GM12878 (cell line): Measurements from ENCODE around the gene IL36RN. TPM values are rescaled to one million over a fixed set of nuclear protein-coding genes. Genes with fewer than 3 reads are reported as not detected.

ENCODE experiments used
- ATAC-seq: fragments of 200-7000 bp; cut with Tn5 transposase; 3 replicates; pipeline ENCODE4 v1.9.1; 2020; ENCODE audit warnings: mild to moderate bottlenecking, moderate library complexity
- BruUV-seq: library from RNA; stranded (reverse); fragments of 400-500 nt; replicated peaks from 2 replicates; lab custom pipeline; 2021; lab: Mats Ljungman, UMichigan
- CTCF ChIA-PET: fragments of 300-600 bp; sonication (Branson Sonifier 250); formaldehyde crosslinking; extraction: SDS; loops from one replicate; lab custom pipeline; 2021; ENCODE audit warnings: inconsistent platforms; lab: Yijun Ruan, JAX
- POLR2A ChIA-PET: fragments of 350-600 bp; formaldehyde crosslinking; extraction: SDS; loops from one replicate; lab custom pipeline; 2021; ENCODE audit warnings: inconsistent platforms; lab: Charles Lee
- RAD21 ChIA-PET: fragments of 300-600 bp; sonication (Branson Sonifier 250); formaldehyde crosslinking; loops from one replicate; lab custom pipeline; 2023; ENCODE audit warnings: antibody characterized with exemption; ENCODE audit not compliant: unreplicated experiment; lab: Charles Lee
- SMC1A ChIA-PET: fragments of 300-600 bp; sonication (Branson Sonifier 250); formaldehyde crosslinking; loops from one replicate; lab custom pipeline; 2023; ENCODE audit not compliant: unreplicated experiment, uncharacterized antibody; lab: Charles Lee
- DNase-seq: peaks from one replicate; pipeline ENCODE4 v3.0.0-alpha.2; 2011; ENCODE audit warnings: low read depth, low spot score
- FAIRE-seq: peaks from 3 replicates; lab custom pipeline; 2011; peaks lifted over from hg19 to GRCh38; lab: Jason Lieb, UNC
- H2AFZ ChIP-seq: 2 replicates; pipeline ENCODE4 v1.6.0; 2011; ENCODE audit warnings: low read depth, low read length, control low read depth; ENCODE audit not compliant: control insufficient read depth
- H3K27ac ChIP-seq: 2 replicates; pipeline ENCODE4 v1.5.1; 2011; ENCODE audit warnings: control low read depth; ENCODE audit not compliant: control insufficient read depth, insufficient read depth
- H3K27me3 ChIP-seq, 2 experiments: replicated peaks in 1 of 2; 2 replicates each; pipeline versions ENCODE4 v1.6.0 to v1.6.1; 2011; ENCODE audit warnings: low read length in 1 of 2; ENCODE audit not compliant: control insufficient read depth in 2 of 2, insufficient read depth in 2 of 2
- H3K36me3 ChIP-seq, 2 experiments: 2 replicates each; pipeline ENCODE4 v1.5.1; 2011; ENCODE audit warnings: low read length in 1 of 2; ENCODE audit not compliant: control insufficient read depth in 2 of 2, insufficient read depth in 2 of 2
- H3K4me1 ChIP-seq: 2 replicates; pipeline ENCODE4 v1.6.1; 2011; ENCODE audit warnings: mild to moderate bottlenecking, low read length, moderate library complexity, mixed read lengths; ENCODE audit not compliant: control insufficient read depth, insufficient read depth
- H3K4me2 ChIP-seq: 2 replicates; pipeline ENCODE4 v1.6.0; 2011; ENCODE audit warnings: control low read depth; ENCODE audit not compliant: control insufficient read depth, insufficient read depth
- H3K4me3 ChIP-seq: fragments of 200-600 bp; sonication (generic); 2 replicates; pipeline ENCODE4 v1.5.1; 2016
- H3K79me2 ChIP-seq: 2 replicates; pipeline ENCODE4 v1.6.0; 2011; ENCODE audit warnings: low read length; ENCODE audit not compliant: control insufficient read depth, insufficient read depth
- H3K9ac ChIP-seq: 2 replicates; pipeline ENCODE4 v1.8.0; 2011; ENCODE audit warnings: low read length, control low read depth, mixed read lengths; ENCODE audit not compliant: control insufficient read depth, insufficient read depth
- H3K9me3 ChIP-seq: replicated peaks from 3 replicates; pipeline ENCODE4 v1.5.1; 2011; ENCODE audit warnings: mild to moderate bottlenecking, low read length; ENCODE audit not compliant: control insufficient read depth, insufficient read depth
- H4K20me1 ChIP-seq: 2 replicates; pipeline ENCODE4 v1.6.0; 2011; ENCODE audit not compliant: control insufficient read depth, insufficient read depth
- ASH2L ChIP-seq: fragments of 300-600, 200-600 bp; sonication (generic); IDR thresholded peaks from 2 replicates; pipeline ENCODE4 v1.6.1; 2017; ENCODE audit warnings: low read depth, mild to moderate bottlenecking, borderline replicate concordance
- CEBPB ChIP-seq, 2 experiments: fragments of 150-350 bp in 1 of 2; IDR thresholded peaks; 2 replicates each; pipeline ENCODE4 v1.6.1; 2012 to 2014; ENCODE audit warnings: low read depth in 2 of 2, low read length in 2 of 2, borderline replicate concordance in 1 of 2, inconsistent platforms in 1 of 2
- CTCF ChIP-seq, 3 experiments: IDR thresholded peaks in 2 of 3; conservative IDR thresholded peaks in 1 of 3; 2 replicates each; pipeline ENCODE4 v1.5.1; 2011; ENCODE audit warnings: low read depth in 3 of 3, low read length in 3 of 3, mild to moderate bottlenecking in 3 of 3, control low read depth in 2 of 3, moderate library complexity in 2 of 3, inconsistent platforms in 1 of 3, mixed read lengths in 1 of 3; ENCODE audit not compliant: control insufficient read depth in 2 of 3, insufficient read depth in 1 of 3; ENCODE audit errors: extremely low read depth in 1 of 3
- DPF2 ChIP-seq: fragments of 450-650 bp; IDR thresholded peaks from 2 replicates; pipeline ENCODE4 v1.6.1; 2017; ENCODE audit warnings: mild to moderate bottlenecking
- E2F8 ChIP-seq: fragments of 450-650 bp; IDR thresholded peaks from 2 replicates; pipeline ENCODE4 v1.6.1; 2018; ENCODE audit warnings: mild to moderate bottlenecking, low read depth, moderate library complexity; ENCODE audit not compliant: partially characterized antibody
- IKZF2 ChIP-seq, 2 experiments: fragments of 450-650 bp; IDR thresholded peaks; 2 replicates each; pipeline ENCODE4 v1.6.1; 2017; ENCODE audit warnings: mild to moderate bottlenecking in 2 of 2, moderate library complexity in 2 of 2
- KAT2A ChIP-seq: conservative IDR thresholded peaks from 2 replicates; pipeline ENCODE4 v1.6.1; 2011; ENCODE audit warnings: low read depth, low read length; ENCODE audit not compliant: control insufficient read depth
- NR2C2 ChIP-seq: IDR thresholded peaks from 2 replicates; pipeline ENCODE4 v1.6.1; 2011; ENCODE audit warnings: borderline replicate concordance, low read depth; ENCODE audit not compliant: control insufficient read depth, insufficient read length
- SREBF1 ChIP-seq: IDR thresholded peaks from 2 replicates; pipeline ENCODE4 v1.6.1; 2012; ENCODE audit warnings: mild to moderate bottlenecking, low read length
- ZNF384 ChIP-seq: IDR thresholded peaks from 2 replicates; pipeline ENCODE4 v1.6.1; 2012; ENCODE audit warnings: low read depth, mild to moderate bottlenecking, low read length, improper control_type of control experiment, borderline replicate concordance
- WGBS: methylation state at CpG from one replicate; pipeline ENCODE4 v1.1.6; 2016; ENCODE audit warnings: low lambda C conversion rate; ENCODE audit not compliant: insufficient replicate concordance, insufficient coverage; ENCODE audit errors: missing lambda C conversion rate; 5-methylcytosine and 5-hydroxymethylcytosine counted together
- in situ Hi-C: fragments of 300-500 bp; cut with MboI; formaldehyde crosslinking; loops from 9 replicates; pipeline ENCODE4 v1.14.3; 2018; ENCODE audit warnings: mixed read lengths
- intact Hi-C: fragments of 100-400 bp; cut with micrococcal nuclease; formaldehyde crosslinking; loops from one replicate; pipeline ENCODE4 v1.14.2; 2022; ENCODE audit not compliant: unreplicated experiment
- polyA plus RNA-seq, 11 experiments: library from polyadenylated mRNA; depleted of rRNA in 4 of 11; unstranded in 6 of 11; stranded (reverse) in 5 of 11; fragments of >200 nt; fragmentation: Nextera tagmentation in 4 of 11; fragmentation: Illumina TruSeq in 1 of 11; extraction: Ambion mirVana in 4 of 11; extraction: Trizol in 1 of 11; gene quantifications; 1 replicate in 1 of 11; 2 replicates in 10 of 11; pipeline versions ENCODE4 v1.2.1 to v1.2.3, GENCODE V29; 2011 to 2016; ENCODE audit warnings: inconsistent platforms in 2 of 11, missing spikeins in 2 of 11, low read depth in 1 of 11
- total RNA-seq, 4 experiments: library from RNA; depleted of rRNA in 3 of 4; stranded (reverse); fragments of >200 nt in 3 of 4; fragmentation: Illumina TruSeq in 1 of 4; extraction: Trizol in 1 of 4; gene quantifications; 2 replicates each; pipeline versions ENCODE4 v1.2.1 to v1.2.3, GENCODE V29; 2013 to 2021
- TF ChIP-seq, protein P1 (sequence below): IDR thresholded peaks from 2 replicates; pipeline ENCODE4 v1.6.1; 2012; ENCODE audit warnings: low read length, inconsistent platforms

Gene IL36RN
- total and polyA plus RNA-seq, 10 of the 15 experiments (the other 5 are each of a cell fraction or from before 2014, with no cell fraction given), result not detected

DNA sequence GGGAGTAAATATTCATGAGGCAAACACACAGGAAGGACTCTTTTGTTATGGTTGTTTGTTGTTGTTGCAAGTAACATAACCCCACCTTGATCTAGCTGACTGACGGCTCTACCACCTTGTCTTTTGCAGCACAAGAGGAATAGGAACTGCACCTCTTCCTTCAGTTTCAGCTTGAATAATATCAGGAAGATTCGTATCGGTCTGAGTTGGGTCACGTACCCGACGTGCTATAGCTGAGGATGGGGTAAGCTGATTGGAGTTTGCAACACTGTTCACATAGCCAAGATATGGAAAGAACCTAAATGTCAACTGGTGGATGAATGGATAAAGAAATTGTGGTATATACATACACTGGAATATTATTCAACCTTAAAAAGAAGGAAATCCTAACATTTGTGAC is 53.9 kb downstream of the IL36RN start:
- ChIA-PET SMC1A (interaction anchor here (1.0 to 2.9 kb wide), 3 partner anchors 8 to 30 kb away, joined by 3 to 14 read pairs (median 4); no protein-coding TSS in a partner anchor), POLR2A (no interaction called here), RAD21 (no interaction called here), CTCF (interaction anchor here (1.0 to 4.2 kb wide), 4 partner anchors 25 to 222 kb away, joined by 3 to 30 read pairs (median 4); no protein-coding TSS in a partner anchor)
- no peak for FAIRE-seq
- ATAC-seq, result no peak
- no peak overlapping the region for H3K4me3 ChIP-seq
- no peaks in the 10 kb centered on the region for H3K36me3 ChIP-seq
- no peak overlapping the region for H3K27ac ChIP-seq
- intact Hi-C loops, result no loop called here
- no peak overlapping the region for H3K9ac ChIP-seq
- H3K9me3 ChIP-seq, result no peaks in the 10 kb centered on the region
- no peaks in the 10 kb centered on the region for H3K27me3 ChIP-seq
- TF ChIP-seq CTCF (IDR thresholded peaks at IDR 0.05 in 2 of 3, conservative IDR thresholded peaks at IDR 0.05 in 1 of 3; ENCODE audit: control insufficient read depth in 2 of 3, extremely low read depth in 1 of 3, insufficient read depth in 1 of 3, low read depth in 3 of 3, low read length in 3 of 3) (no peak), CEBPB (IDR thresholded peaks at IDR 0.05; ENCODE audit: borderline replicate concordance in 1 of 2, low read depth in 2 of 2, low read length in 2 of 2) (no peak), DPF2 (no peak), KAT2A (no peak), ASH2L (no peak), SREBF1 (no peak), NR2C2 (no peak), ZNF384 (no peak), E2F8 (no peak), IKZF2 (IDR thresholded peaks at IDR 0.05) (no peak)
- TF ChIP-seq, protein P1, sequence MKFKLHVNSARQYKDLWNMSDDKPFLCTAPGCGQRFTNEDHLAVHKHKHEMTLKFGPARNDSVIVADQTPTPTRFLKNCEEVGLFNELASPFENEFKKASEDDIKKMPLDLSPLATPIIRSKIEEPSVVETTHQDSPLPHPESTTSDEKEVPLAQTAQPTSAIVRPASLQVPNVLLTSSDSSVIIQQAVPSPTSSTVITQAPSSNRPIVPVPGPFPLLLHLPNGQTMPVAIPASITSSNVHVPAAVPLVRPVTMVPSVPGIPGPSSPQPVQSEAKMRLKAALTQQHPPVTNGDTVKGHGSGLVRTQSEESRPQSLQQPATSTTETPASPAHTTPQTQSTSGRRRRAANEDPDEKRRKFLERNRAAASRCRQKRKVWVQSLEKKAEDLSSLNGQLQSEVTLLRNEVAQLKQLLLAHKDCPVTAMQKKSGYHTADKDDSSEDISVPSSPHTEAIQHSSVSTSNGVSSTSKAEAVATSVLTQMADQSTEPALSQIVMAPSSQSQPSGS, result no peak
- in situ Hi-C loops, result no loop called here
- no peak for DNase-seq
- no peak overlapping the region for H3K4me2 ChIP-seq
- peaks cover 13% of the 10 kb centered on the region for H3K4me1 ChIP-seq
- no peaks in the 10 kb centered on the region for H4K20me1 ChIP-seq
- no peak overlapping the region for H2AFZ ChIP-seq
- WGBS, result 69% methylated on average over 6 of the region's 6 CpGs
- BruUV-seq, result no TSS peak
- H3K79me2 ChIP-seq, result no peaks in the 10 kb centered on the region
